ENCODE results near the gene FKBP1A. TPM values are rescaled to one million over a fixed set of nuclear protein-coding genes. Genes with fewer than 3 reads are reported as not detected.
"Not testable (repeated sequence)": the region's sequence is repeated elsewhere in the genome, so short reads cannot be mapped to it uniquely, and the experiment has no call there.

Gene FKBP1A
- total RNA-seq, 2 experiments from 2014 or later = 265 to 316 TPM

- peaks cover 12% of the 10 kb centered on the region for H3K9me3 Mint-ChIP-seq (ENCODE audit: low read depth)
- DNase-seq (no peak), ATAC-seq (peak; percentile 36)
- peaks cover 3% of the 10 kb centered on the region for H3K27me3 Mint-ChIP-seq
- no peak overlapping the region for H3K27ac Mint-ChIP-seq
- no peaks in the 10 kb centered on the region for H3K4me1 Mint-ChIP-seq
- no peak overlapping the region for H3K4me3 Mint-ChIP-seq
- no peaks in the 10 kb centered on the region for H3K36me3 Mint-ChIP-seq (ENCODE audit: low read depth)
- ChIA-PET CTCF (no interaction called here), POLR2A (no interaction called here)
- intact Hi-C loops (cut with DNase I, micrococcal nuclease) = no loop called here
Observed at GRCh38 chr20:1417273-1417672, 24.4 kb upstream of the FKBP1A start.

DNA sequence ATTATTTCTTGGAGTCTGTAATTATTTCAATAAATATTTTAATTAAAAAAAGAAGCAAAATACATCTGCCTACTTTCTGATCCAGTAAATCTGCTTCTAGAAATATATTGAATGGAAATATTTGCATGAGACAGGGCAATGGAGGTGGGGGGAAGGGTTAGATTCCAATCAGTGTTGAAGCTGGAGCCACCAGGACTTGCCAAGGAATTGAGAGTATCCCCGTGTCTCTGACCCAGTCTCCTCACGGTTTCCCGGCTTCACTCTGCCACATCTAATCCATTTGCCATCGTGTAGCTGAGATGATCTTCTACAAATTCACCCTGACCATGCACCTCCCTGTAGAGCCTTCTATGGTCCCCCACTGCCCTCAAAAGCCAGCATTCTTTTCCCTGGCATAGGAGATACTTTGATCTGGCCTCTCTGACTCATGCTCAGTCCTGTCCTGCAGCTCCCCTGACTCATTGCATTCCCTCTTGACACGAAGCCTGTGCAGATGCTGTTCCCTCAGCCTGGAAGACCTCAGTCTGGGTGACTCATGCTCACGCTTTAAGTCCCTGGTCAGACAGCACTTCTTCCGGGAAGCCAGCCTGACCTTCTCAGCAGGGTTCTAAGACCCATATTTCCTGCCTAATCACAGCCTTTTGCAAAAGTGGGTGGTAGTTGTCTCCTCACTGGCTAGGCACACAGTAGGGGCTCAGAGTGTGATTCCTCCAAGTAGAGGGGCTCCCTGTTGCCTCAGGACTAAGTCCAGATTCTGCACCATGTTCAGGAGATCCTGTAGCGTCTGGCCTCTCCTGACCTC lies 23.0 kb upstream of the FKBP1A start:
- ATAC-seq = peak; percentile 71
- DNase-seq = no peak

GRCh38 chr20:1414982-1415381 lies 22.1 kb upstream of the FKBP1A start:
- CTCF ChIA-PET = no interaction called here
- ATAC-seq (no peak), DNase-seq (no peak)
- no peaks in the 10 kb centered on the region for H3K36me3 Mint-ChIP-seq (ENCODE audit: low read depth)
- intact Hi-C loops (cut with DNase I, micrococcal nuclease) = no loop called here
- POLR2A ChIA-PET = no interaction called here
- H3K9me3 Mint-ChIP-seq (ENCODE audit: low read depth) = peaks cover 3% of the 10 kb centered on the region
- H3K27me3 Mint-ChIP-seq = peaks cover 7% of the 10 kb centered on the region
- no peak overlapping the region for H3K4me3 Mint-ChIP-seq
- H3K27ac Mint-ChIP-seq = no peak overlapping the region
- H3K4me1 Mint-ChIP-seq = no peaks in the 10 kb centered on the region

More for the DNA sequence above, 23.0 kb upstream of the FKBP1A start:
- Mint-ChIP-seq H3K4me3 (no peak overlapping the region), H3K27me3 (peaks cover 5% of the 10 kb centered on the region), H3K4me1 (no peaks in the 10 kb centered on the region), H3K9me3 (ENCODE audit: low read depth) (peaks cover 10% of the 10 kb centered on the region), H3K36me3 (ENCODE audit: low read depth) (no peaks in the 10 kb centered on the region), H3K27ac (no peak overlapping the region)
- ChIA-PET CTCF (no interaction called here), POLR2A (no interaction called here)
- intact Hi-C loops (cut with DNase I, micrococcal nuclease) = no loop called here

DNA sequence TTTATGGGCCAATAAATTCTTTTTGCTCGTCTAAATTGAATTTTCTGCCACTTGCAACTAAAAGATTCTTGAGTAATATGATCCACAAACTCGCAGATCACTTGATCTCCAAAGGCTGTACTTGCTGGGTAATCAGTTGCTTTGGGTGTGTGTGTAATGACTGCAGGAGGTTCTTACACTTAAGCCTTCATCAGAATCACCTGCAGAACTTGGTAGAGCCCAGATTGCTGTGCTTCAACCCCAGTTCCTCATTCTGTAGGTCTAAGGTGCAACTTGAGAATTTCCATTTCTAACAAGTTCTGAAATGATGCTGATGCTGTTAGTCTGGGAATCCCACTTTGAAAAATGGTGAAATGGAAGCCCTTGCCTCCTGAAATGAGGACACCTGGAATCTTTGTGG lies 12.9 kb upstream of the FKBP1A start:
- POLR2A ChIA-PET = no interaction called here
- no peak overlapping the region for H3K4me3 Mint-ChIP-seq
- H3K27ac Mint-ChIP-seq = no peak overlapping the region
- intact Hi-C loops (cut with DNase I, micrococcal nuclease) = no loop called here
- peaks cover 3% of the 10 kb centered on the region for H3K36me3 Mint-ChIP-seq (ENCODE audit: low read depth)
- DNase-seq (no peak), ATAC-seq (no peak)
- peaks cover 8% of the 10 kb centered on the region for H3K4me1 Mint-ChIP-seq
- CTCF ChIA-PET = interaction anchor here (1.6 kb wide), 1 partner anchor 30 kb away, joined by 5 read pairs; no protein-coding TSS in a partner anchor
- peaks cover 1% of the 10 kb centered on the region for H3K27me3 Mint-ChIP-seq
- H3K9me3 Mint-ChIP-seq (ENCODE audit: low read depth) = peaks cover 3% of the 10 kb centered on the region

DNA sequence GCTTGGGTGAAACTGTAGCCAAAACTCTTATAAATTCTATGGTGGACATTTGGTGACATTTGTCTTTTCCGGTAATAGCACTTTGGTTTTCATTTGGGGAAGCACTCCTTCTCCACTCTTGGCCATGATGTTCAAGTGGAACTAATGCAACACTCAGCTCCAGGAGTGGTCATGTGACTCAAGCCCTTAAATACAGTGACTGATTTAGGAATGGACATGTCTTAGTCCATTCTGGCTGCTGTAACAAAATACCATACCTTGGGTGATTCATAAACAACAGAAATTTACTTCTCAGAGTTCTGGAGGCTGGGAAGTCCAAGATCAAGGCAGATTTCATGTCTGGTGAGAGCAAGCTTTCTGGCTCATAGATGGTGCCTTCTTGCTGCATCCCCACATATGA lies 10.8 kb upstream of the FKBP1A start:
- DNase-seq (no peak), ATAC-seq (no peak)
- no peak overlapping the region for H3K4me3 Mint-ChIP-seq
- H3K9me3 Mint-ChIP-seq (ENCODE audit: low read depth) = peaks cover 3% of the 10 kb centered on the region
- H3K27me3 Mint-ChIP-seq = no peaks in the 10 kb centered on the region
- peaks cover 8% of the 10 kb centered on the region for H3K4me1 Mint-ChIP-seq
- peaks cover 3% of the 10 kb centered on the region for H3K36me3 Mint-ChIP-seq (ENCODE audit: low read depth)
- no peak overlapping the region for H3K27ac Mint-ChIP-seq
- ChIA-PET POLR2A (no interaction called here), CTCF (interaction anchor here (0.7 to 1.3 kb wide), 2 partner anchors 11 to 33 kb away, joined by 3 read pairs; no protein-coding TSS in a partner anchor)
- intact Hi-C loops (cut with DNase I, micrococcal nuclease) = no loop called here

DNA sequence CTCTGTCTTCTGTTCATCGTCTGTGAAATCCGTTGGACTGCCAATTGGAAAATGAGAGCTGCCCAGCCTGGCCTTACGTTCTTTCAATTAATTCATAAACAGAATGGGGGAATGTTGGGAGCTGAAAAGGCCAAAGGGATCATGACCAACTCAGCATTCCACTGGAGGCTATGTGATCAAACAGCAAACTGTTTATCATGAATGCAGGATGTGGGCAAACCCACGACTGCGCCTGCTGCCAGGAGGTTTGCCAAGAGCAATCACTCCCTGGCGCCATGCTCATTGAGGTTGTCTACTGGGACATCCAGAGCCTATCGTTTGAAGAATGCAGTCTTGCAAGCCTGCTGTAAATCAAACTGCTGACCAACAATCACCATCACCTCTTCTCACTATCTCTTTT lies 9.3 kb upstream of the FKBP1A start:
- intact Hi-C loops (cut with DNase I, micrococcal nuclease) = no loop called here
- no peak overlapping the region for H3K27ac Mint-ChIP-seq
- ChIA-PET CTCF (interaction anchor here (0.5 kb wide), 1 partner anchor 99 kb away, joined by 5 read pairs; no protein-coding TSS in a partner anchor), POLR2A (interaction anchor here (1.1 kb wide), 1 partner anchor 13 kb away, joined by 3 read pairs; no protein-coding TSS in a partner anchor)
- no peak for ATAC-seq
- H3K27me3 Mint-ChIP-seq = no peaks in the 10 kb centered on the region
- H3K9me3 Mint-ChIP-seq (ENCODE audit: low read depth) = peaks cover 3% of the 10 kb centered on the region
- H3K4me1 Mint-ChIP-seq = peaks cover 8% of the 10 kb centered on the region
- H3K4me3 Mint-ChIP-seq = no peak overlapping the region
- no peak for DNase-seq
- H3K36me3 Mint-ChIP-seq (ENCODE audit: low read depth) = peaks cover 3% of the 10 kb centered on the region

DNA sequence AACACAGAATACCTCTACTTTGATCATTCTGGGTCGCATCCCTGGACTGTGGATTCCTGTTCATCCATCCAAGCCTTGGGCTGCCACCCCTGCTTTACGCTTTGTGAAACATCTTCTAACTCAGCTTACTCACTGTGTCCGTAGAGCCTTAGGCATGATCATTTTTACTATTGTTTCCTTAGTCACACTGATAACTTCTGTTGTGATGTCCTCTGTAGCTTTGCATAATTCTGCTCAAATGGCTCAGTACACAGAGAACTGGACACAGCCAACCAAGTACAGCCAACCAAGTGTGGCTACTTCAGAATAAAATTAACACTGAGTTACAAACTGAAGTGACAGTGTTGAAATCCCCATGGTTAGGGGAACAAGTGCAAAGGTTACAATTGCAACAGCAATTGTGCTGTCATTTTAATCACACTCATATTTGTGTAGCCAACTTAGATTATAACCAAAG lies 8.6 kb upstream of the FKBP1A start:
- H3K9me3 Mint-ChIP-seq (ENCODE audit: low read depth) = peaks cover 3% of the 10 kb centered on the region
- H3K36me3 Mint-ChIP-seq (ENCODE audit: low read depth) = peaks cover 3% of the 10 kb centered on the region
- H3K4me1 Mint-ChIP-seq = peaks cover 13% of the 10 kb centered on the region
- ChIA-PET CTCF (interaction anchor here (0.5 kb wide), 1 partner anchor 99 kb away, joined by 5 read pairs; no protein-coding TSS in a partner anchor), POLR2A (interaction anchor here (1.1 kb wide), 1 partner anchor 12 kb away, joined by 3 read pairs; no protein-coding TSS in a partner anchor)
- intact Hi-C loops (cut with DNase I, micrococcal nuclease) = no loop called here
- no peak overlapping the region for H3K27ac Mint-ChIP-seq
- ATAC-seq (no peak), DNase-seq (no peak)
- H3K4me3 Mint-ChIP-seq = no peak overlapping the region
- H3K27me3 Mint-ChIP-seq = no peaks in the 10 kb centered on the region

GRCh38 chr20:1399678-1400366 lies 7.0 kb upstream of the FKBP1A start:
- H3K27me3 Mint-ChIP-seq; intact Hi-C loops (cut with DNase I, micrococcal nuclease): not testable (repeated sequence)
- H3K4me1 Mint-ChIP-seq = peaks cover 16% of the 10 kb centered on the region

GRCh38 chr20:1398185-1398584 lies 5.3 kb upstream of the FKBP1A start:
- POLR2A ChIA-PET; intact Hi-C loops (cut with DNase I, micrococcal nuclease); H3K9me3 Mint-ChIP-seq (ENCODE audit: low read depth); ATAC-seq; H3K36me3 Mint-ChIP-seq (ENCODE audit: low read depth); H3K27ac Mint-ChIP-seq; DNase-seq; H3K27me3 Mint-ChIP-seq; H3K4me3 Mint-ChIP-seq: not testable (repeated sequence)
- H3K4me1 Mint-ChIP-seq = peaks cover 27% of the 10 kb centered on the region
- CTCF ChIA-PET = interaction anchor here (0.7 to 1.1 kb wide), 2 partner anchors 68 to 759 kb away, joined by 3 to 4 read pairs; no protein-coding TSS in a partner anchor

More at GRCh38 chr20:1399678-1400366, 7.0 kb upstream of the FKBP1A start:
- CTCF ChIA-PET = interaction anchor here (0.6 to 1.5 kb wide), 4 partner anchors 38 to 90 kb away, joined by 3 to 4 read pairs (median 3); no protein-coding TSS in a partner anchor
- H3K9me3 Mint-ChIP-seq (ENCODE audit: low read depth); H3K4me3 Mint-ChIP-seq; H3K27ac Mint-ChIP-seq; DNase-seq; POLR2A ChIA-PET; H3K36me3 Mint-ChIP-seq (ENCODE audit: low read depth); ATAC-seq: not testable (repeated sequence)

DNA sequence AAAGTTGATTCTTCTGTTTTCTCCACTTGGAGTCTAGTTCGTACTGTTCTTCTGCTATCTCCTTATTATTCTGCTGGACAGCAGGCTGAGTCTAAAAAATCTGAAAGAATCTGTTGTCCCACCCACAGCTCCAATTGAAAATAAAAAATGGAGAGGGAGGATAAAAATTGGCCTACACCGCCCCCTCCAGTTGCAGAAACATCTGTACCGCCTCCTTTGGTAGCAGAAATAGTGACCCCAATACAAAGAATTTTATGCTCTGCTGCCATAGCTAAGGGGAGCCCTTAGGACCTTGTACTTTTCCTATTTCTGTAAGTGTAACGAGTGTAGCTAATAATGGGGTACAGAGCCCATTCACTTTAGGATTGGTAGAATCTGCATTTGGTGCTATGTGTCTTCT lies 4.9 kb upstream of the FKBP1A start:
- H3K36me3 Mint-ChIP-seq (ENCODE audit: low read depth) = peaks cover 3% of the 10 kb centered on the region
- POLR2A ChIA-PET = no interaction called here
- CTCF ChIA-PET = interaction anchor here (1.1 kb wide), 1 partner anchor 68 kb away, joined by 4 read pairs; no protein-coding TSS in a partner anchor
- H3K4me1 Mint-ChIP-seq = peaks cover 28% of the 10 kb centered on the region
- ATAC-seq (no peak), DNase-seq (peak; percentile 28)
- no peak overlapping the region for H3K4me3 Mint-ChIP-seq
- H3K27me3 Mint-ChIP-seq = no peaks in the 10 kb centered on the region
- peaks cover 3% of the 10 kb centered on the region for H3K9me3 Mint-ChIP-seq (ENCODE audit: low read depth)
- no peak overlapping the region for H3K27ac Mint-ChIP-seq
- intact Hi-C loops (cut with DNase I, micrococcal nuclease) = no loop called here

DNA sequence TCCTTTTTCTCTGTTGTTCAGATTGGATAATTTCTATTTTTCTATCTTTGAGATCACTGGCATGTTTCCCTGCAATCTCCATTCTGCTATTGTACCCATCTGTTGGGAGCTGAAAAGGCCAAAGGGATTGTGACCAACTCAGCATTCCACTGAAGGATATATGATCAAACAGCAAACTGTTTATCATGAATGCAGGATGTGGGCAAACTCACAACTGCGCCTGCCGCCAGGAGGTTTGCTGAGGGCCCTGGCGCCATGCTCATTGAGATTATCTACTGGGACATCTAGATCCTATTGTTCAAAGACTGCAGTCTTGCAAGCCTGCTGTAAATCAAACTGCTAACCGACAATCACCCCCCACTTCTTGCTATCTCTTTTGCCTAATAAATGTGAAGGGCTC lies 3.8 kb upstream of the FKBP1A start:
- Mint-ChIP-seq H3K9me3 (ENCODE audit: low read depth) (no peaks in the 10 kb centered on the region), H3K4me1 (peaks cover 20% of the 10 kb centered on the region), H3K27me3 (no peaks in the 10 kb centered on the region), H3K36me3 (ENCODE audit: low read depth) (peaks cover 4% of the 10 kb centered on the region), H3K27ac (no peak overlapping the region), H3K4me3 (no peak overlapping the region)
- CTCF ChIA-PET = no interaction called here
- DNase-seq = no peak
- ATAC-seq = no peak
- POLR2A ChIA-PET = no interaction called here
- intact Hi-C loops (cut with DNase I, micrococcal nuclease) = no loop called here

Measured in activated CD4-positive, alpha-beta T cell treated with anti-CD3 and anti-CD28 coated beads for 36 hours (primary cell).